Measurements from ENCODE around the gene SASH3.

The SASH3 gene

GRCh38 chrX:129842510-129843208, 62.9 kb downstream of the SASH3 start:
- Histone ChIP-seq H3K9me3 (ENCODE audit: insufficient read depth, low read length) (no peaks in the 10 kb centered on the region), H3K27ac (ENCODE audit: low read depth, low read length) (no peak overlapping the region), H3K79me2 (ENCODE audit: insufficient read depth, low read length) (no peaks in the 10 kb centered on the region; the same call in 1 of the 2 replicates), H3K4me3 (ENCODE audit: insufficient read depth, low read length, poor library complexity, severe bottlenecking) (peak overlapping the region; percentile 59), H4K20me1 (ENCODE audit: low read depth, low read length) (no peaks in the 10 kb centered on the region), H3K36me3 (ENCODE audit: low read length) (no peaks in the 10 kb centered on the region), H3K9me2 (replicated peaks; ENCODE audit: insufficient read depth, low read length) (no peaks in the 10 kb centered on the region), H3K9ac (ENCODE audit: low read length) (peak overlapping the region; percentile 73), H3F3A (ENCODE audit: insufficient read depth) (no peaks in the 10 kb centered on the region; the same call in 1 of the 2 replicates), H3K4me2 (ENCODE audit: low read depth, low read length, poor library complexity, severe bottlenecking) (peak overlapping the region; percentile 83), H2AFZ (ENCODE audit: low read depth, low read length, severe bottlenecking) (peak overlapping the region; percentile 79), H3K27me3 (ENCODE audit: low read length) (no peaks in the 10 kb centered on the region)
- TF ChIP-seq EZH2phosphoT487 (conservative IDR thresholded peaks at IDR 0.05; ENCODE audit: low read length), result no peak
- TF ChIP-seq CTCF (IDR thresholded peaks at IDR 0.05; ENCODE audit: insufficient read depth, low read length, poor library complexity, severe bottlenecking), result no peak

- no peaks in the 10 kb centered on the region for H3K36me3 ChIP-seq (ENCODE audit: low read length)
- no peaks in the 10 kb centered on the region for H3K9me3 ChIP-seq (ENCODE audit: insufficient read depth, low read length)
- peak overlapping the region; percentile 59 for H3K4me3 ChIP-seq (ENCODE audit: insufficient read depth, low read length, poor library complexity, severe bottlenecking)
- H3K79me2 ChIP-seq (ENCODE audit: insufficient read depth, low read length), result no peaks in the 10 kb centered on the region; the same call in 1 of the 2 replicates
- H2AFZ ChIP-seq (ENCODE audit: low read depth, low read length, severe bottlenecking), result peak overlapping the region; percentile 79
- peak overlapping the region; percentile 73 for H3K9ac ChIP-seq (ENCODE audit: low read length)
- H3F3A ChIP-seq (ENCODE audit: insufficient read depth), result no peaks in the 10 kb centered on the region; the same call in 1 of the 2 replicates
- no peaks in the 10 kb centered on the region for H4K20me1 ChIP-seq (ENCODE audit: low read depth, low read length)
- no peaks in the 10 kb centered on the region for H3K27me3 ChIP-seq (ENCODE audit: low read length)
- H3K4me2 ChIP-seq (ENCODE audit: low read depth, low read length, poor library complexity, severe bottlenecking), result peak overlapping the region; percentile 83
- H3K27ac ChIP-seq (ENCODE audit: low read depth, low read length), result no peak overlapping the region
- TF ChIP-seq CTCF (IDR thresholded peaks at IDR 0.05; ENCODE audit: insufficient read depth, low read length, poor library complexity, severe bottlenecking) (no peak), EZH2phosphoT487 (conservative IDR thresholded peaks at IDR 0.05; ENCODE audit: low read length) (no peak)
- H3K9me2 ChIP-seq (replicated peaks; ENCODE audit: insufficient read depth, low read length), result no peaks in the 10 kb centered on the region
These were observed 63.4 kb downstream of the SASH3 start for GRCh38 chrX:129843209-129843458.

- Histone ChIP-seq H3K9me3 (ENCODE audit: insufficient read depth, low read length) (no peaks in the 10 kb centered on the region), H3K4me3 (ENCODE audit: insufficient read depth, low read length, poor library complexity, severe bottlenecking) (peak within 1 kb of the TSS; percentile 59), H4K20me1 (ENCODE audit: low read depth, low read length) (no peaks in the 10 kb centered on the region), H3K4me2 (ENCODE audit: low read depth, low read length, poor library complexity, severe bottlenecking) (peak within 1 kb of the TSS; percentile 83), H3K9ac (ENCODE audit: low read length) (peak within 1 kb of the TSS; percentile 73), H2AFZ (ENCODE audit: low read depth, low read length, severe bottlenecking) (peak within 1 kb of the TSS; percentile 81), H3K79me2 (ENCODE audit: insufficient read depth, low read length) (no peaks in the 10 kb centered on the region; the same call in 1 of the 2 replicates), H3K27me3 (ENCODE audit: low read length) (no peaks in the 10 kb centered on the region), H3F3A (ENCODE audit: insufficient read depth) (no peaks in the 10 kb centered on the region; the same call in 1 of the 2 replicates), H3K27ac (ENCODE audit: low read depth, low read length) (peak within 1 kb of the TSS; percentile 50), H3K36me3 (ENCODE audit: low read length) (no peaks in the 10 kb centered on the region), H3K9me2 (replicated peaks; ENCODE audit: insufficient read depth, low read length) (no peaks in the 10 kb centered on the region)
- TF ChIP-seq EZH2phosphoT487 (conservative IDR thresholded peaks at IDR 0.05; ENCODE audit: low read length) (no peak), CTCF (IDR thresholded peaks at IDR 0.05; ENCODE audit: insufficient read depth, low read length, poor library complexity, severe bottlenecking) (no peak)
These were observed 63.9 kb downstream of the SASH3 start, which contains the start of gene ZDHHC9 for GRCh38 chrX:129843459-129844306. Gene ZDHHC9 (minus strand): TSS chrX:129843886. CDS start chrX:129841945, 1,941 bp downstream.
